Immature natural killer cell (primary cell): Measurements from ENCODE around the gene MGAT3. TPM values are rescaled to one million over a fixed set of nuclear protein-coding genes. Genes with fewer than 3 reads are reported as not detected.

ENCODE experiments used
- DNase-seq, 3 donors: peaks; one replicate each; pipeline ENCODE4 v3.0.0; 2022; ENCODE audit warnings: mixed read lengths in 1 of 3
- H3K27ac Mint-ChIP-seq, 6 donors: one replicate each; pipeline ENCODE4 v1.8.0; 2020; ENCODE audit warnings: mixed read lengths in 6 of 6, mild to moderate bottlenecking in 5 of 6, inconsistent platforms in 4 of 6, moderate library complexity in 3 of 6
- H3K27me3 Mint-ChIP-seq, 3 donors: one replicate each; pipeline ENCODE4 v1.8.0; 2020 to 2021; ENCODE audit warnings: low read depth in 3 of 3, mild to moderate bottlenecking in 3 of 3, mixed read lengths in 3 of 3, moderate library complexity in 3 of 3, inconsistent platforms in 1 of 3
- H3K36me3 Mint-ChIP-seq, 3 donors: one replicate each; pipeline ENCODE4 v1.8.0; 2020; ENCODE audit warnings: mixed read lengths in 3 of 3, inconsistent platforms in 2 of 3, mild to moderate bottlenecking in 2 of 3
- H3K4me1 Mint-ChIP-seq, 2 donors: one replicate each; pipeline ENCODE4 v1.8.0; 2020; ENCODE audit warnings: inconsistent platforms in 2 of 2, mild to moderate bottlenecking in 2 of 2, mixed read lengths in 2 of 2, moderate library complexity in 1 of 2
- H3K4me3 Mint-ChIP-seq, 5 donors: one replicate each; pipeline ENCODE4 v1.8.0; 2020; ENCODE audit warnings: mild to moderate bottlenecking in 5 of 5, mixed read lengths in 5 of 5, inconsistent platforms in 3 of 5, moderate library complexity in 3 of 5
- H3K9me3 Mint-ChIP-seq, 6 donors: one replicate each; pipeline ENCODE4 v1.8.0; 2020; ENCODE audit warnings: mild to moderate bottlenecking in 6 of 6, mixed read lengths in 6 of 6, inconsistent platforms in 4 of 6, moderate library complexity in 3 of 6
- polyA plus RNA-seq, 3 donors: library from polyadenylated mRNA; unstranded; fragments of 300-500 nt; fragmentation: Illumina TruSeq; gene quantifications; one replicate each; pipeline ENCODE4 v1.2.3, GENCODE V29; 2021

MGAT3 gene
- polyA plus RNA-seq, 3 donors from 2014 or later = not detected

- no peak for DNase-seq
- Mint-ChIP-seq H3K4me1 (no peaks in the 10 kb centered on the region), H3K36me3 (peaks cover 21 to 51% (median 25%) of the 10 kb centered on the region in 3 donors), H3K27me3 (peaks cover 0 to 2% (median 0%) of the 10 kb centered on the region in 3 donors), H3K27ac (no peak overlapping the region), H3K4me3 (no peak overlapping the region), H3K9me3 (no peaks in the 10 kb centered on the region)
These were observed 36.9 kb upstream of the MGAT3 start for GRCh38 chr22:39419911-39420310.

DNA sequence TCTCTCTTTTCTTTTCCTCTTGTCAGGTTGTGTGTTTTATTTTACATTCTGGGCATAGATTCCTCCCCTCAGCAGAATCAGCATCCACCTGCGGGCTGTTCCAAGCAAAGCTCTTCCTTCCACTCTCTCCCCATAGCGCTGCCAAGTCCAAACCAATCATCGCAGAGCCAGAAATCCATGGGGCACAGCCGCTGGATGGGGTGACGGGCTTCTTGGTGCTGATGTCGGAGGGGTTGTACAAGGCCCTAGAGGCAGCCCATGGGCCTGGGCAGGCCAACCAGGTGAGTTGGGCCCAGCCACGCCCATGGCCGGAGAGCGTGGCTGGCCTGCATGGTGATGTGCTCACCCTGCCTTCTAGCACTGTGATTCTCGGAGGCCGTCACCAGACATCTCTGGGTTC, 35.1 kb upstream of the MGAT3 start:
- peaks cover 0 to 2% (median 0%) of the 10 kb centered on the region in 3 donors for H3K27me3 Mint-ChIP-seq
- DNase-seq = no peak
- peak overlapping the region in 1 of 6 donors; percentile 68 for H3K27ac Mint-ChIP-seq
- no peaks in the 10 kb centered on the region for H3K9me3 Mint-ChIP-seq
- H3K36me3 Mint-ChIP-seq = peaks cover 21 to 55% (median 25%) of the 10 kb centered on the region in 3 donors
- H3K4me1 Mint-ChIP-seq = no peaks in the 10 kb centered on the region
- no peak overlapping the region for H3K4me3 Mint-ChIP-seq

DNA sequence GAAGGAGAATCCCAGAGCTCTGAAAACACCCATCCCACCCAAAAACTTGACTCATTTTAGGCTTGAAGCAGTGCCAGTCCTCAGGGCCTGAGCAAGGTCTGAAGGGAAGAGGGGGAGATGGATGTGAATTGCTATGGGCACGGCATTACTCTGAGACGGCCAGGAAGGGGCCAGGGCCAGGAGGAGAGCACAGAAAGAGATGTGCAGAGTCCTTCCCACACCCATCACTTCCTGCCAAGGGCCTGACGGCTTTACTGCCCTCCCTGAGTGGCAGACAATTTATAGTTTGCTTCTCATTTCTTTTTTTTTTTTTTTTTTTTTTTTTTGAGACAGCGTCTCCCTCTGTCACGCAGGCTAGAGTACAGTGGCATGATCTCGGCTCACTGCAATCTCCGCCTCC, 34.7 kb upstream of the MGAT3 start:
- Mint-ChIP-seq H3K27me3 (peaks cover 0 to 2% (median 0%) of the 10 kb centered on the region in 3 donors), H3K27ac (no peak overlapping the region), H3K36me3 (peaks cover 21 to 58% (median 25%) of the 10 kb centered on the region in 3 donors), H3K9me3 (no peaks in the 10 kb centered on the region), H3K4me3 (no peak overlapping the region), H3K4me1 (no peaks in the 10 kb centered on the region)
- no peak for DNase-seq

DNA sequence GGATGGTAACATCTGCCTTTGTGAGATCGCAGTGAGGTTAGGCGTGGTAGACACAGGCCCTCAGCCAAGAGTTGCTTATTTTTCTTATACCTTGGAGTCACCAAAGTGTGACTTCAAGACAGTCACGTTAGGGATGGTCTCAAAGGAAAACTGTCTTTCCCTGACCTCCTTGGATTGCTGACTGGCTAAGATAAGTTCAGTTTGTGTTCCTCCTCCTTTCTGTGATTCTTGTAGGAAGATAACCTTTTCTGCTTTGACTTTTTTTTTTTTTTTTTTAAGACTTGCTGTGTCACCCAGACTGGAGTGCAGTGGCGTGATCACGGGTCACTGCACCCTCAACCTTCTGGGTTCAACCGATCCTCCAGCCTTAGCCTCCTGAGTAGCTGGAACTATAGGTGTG, 34.1 kb upstream of the MGAT3 start:
- H3K27ac Mint-ChIP-seq = no peak overlapping the region
- no peaks in the 10 kb centered on the region for H3K4me1 Mint-ChIP-seq
- H3K27me3 Mint-ChIP-seq = peaks cover 0 to 2% (median 0%) of the 10 kb centered on the region in 3 donors
- no peak for DNase-seq
- H3K36me3 Mint-ChIP-seq = peaks cover 21 to 63% (median 25%) of the 10 kb centered on the region in 3 donors
- no peaks in the 10 kb centered on the region for H3K9me3 Mint-ChIP-seq
- no peak overlapping the region for H3K4me3 Mint-ChIP-seq

- DNase-seq = no peak
- no peak overlapping the region for H3K27ac Mint-ChIP-seq
- peaks cover 0 to 2% of the 10 kb centered on the region in 2 donors for H3K4me1 Mint-ChIP-seq
- no peaks in the 10 kb centered on the region for H3K9me3 Mint-ChIP-seq
- no peak overlapping the region for H3K4me3 Mint-ChIP-seq
- H3K36me3 Mint-ChIP-seq = peaks cover 16 to 55% (median 18%) of the 10 kb centered on the region in 3 donors
- no peaks in the 10 kb centered on the region for H3K27me3 Mint-ChIP-seq
These were observed 32.8 kb upstream of the MGAT3 start for GRCh38 chr22:39423976-39424375.

- peaks cover 8 to 38% (median 9%) of the 10 kb centered on the region in 3 donors for H3K36me3 Mint-ChIP-seq
- H3K27ac Mint-ChIP-seq = no peak overlapping the region
- no peaks in the 10 kb centered on the region for H3K27me3 Mint-ChIP-seq
- no peaks in the 10 kb centered on the region for H3K9me3 Mint-ChIP-seq
- DNase-seq = no peak
- H3K4me1 Mint-ChIP-seq = peaks cover 0 to 2% of the 10 kb centered on the region in 2 donors
- H3K4me3 Mint-ChIP-seq = no peak overlapping the region
These were observed 30.3 kb upstream of the MGAT3 start for GRCh38 chr22:39426380-39427043.

GRCh38 chr22:39427751-39428596, 28.8 kb upstream of the MGAT3 start:
- peaks cover 4 to 33% (median 5%) of the 10 kb centered on the region in 3 donors for H3K36me3 Mint-ChIP-seq
- H3K27ac Mint-ChIP-seq = peak overlapping the region in 1 of 6 donors; percentile 45
- H3K9me3 Mint-ChIP-seq = no peaks in the 10 kb centered on the region
- no peaks in the 10 kb centered on the region for H3K27me3 Mint-ChIP-seq
- H3K4me3 Mint-ChIP-seq = no peak overlapping the region
- H3K4me1 Mint-ChIP-seq = peaks cover 0 to 2% of the 10 kb centered on the region in 2 donors
- no peak for DNase-seq

DNA sequence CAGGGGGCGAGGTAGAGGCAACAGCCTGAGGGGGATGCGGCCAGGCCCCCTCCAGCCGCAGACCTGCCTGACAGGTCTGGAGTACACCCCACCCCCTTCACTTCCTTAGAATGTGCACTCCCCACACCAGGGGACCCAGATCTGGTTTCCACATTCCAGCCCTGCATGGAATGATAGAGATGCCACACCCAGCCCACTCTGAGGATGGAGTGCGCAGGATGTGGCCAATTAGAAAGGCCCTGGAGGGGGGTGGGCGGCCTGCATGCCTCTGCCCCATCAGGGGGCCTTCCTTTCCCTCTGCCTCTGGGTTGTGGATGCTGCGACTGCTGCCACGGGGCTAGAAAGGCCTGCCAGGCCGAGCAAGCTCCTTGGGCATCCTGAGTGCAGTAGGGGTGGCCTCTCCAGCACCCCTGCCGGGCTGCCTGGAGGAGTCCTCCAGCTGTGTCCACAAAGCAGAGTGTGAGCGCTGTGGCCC, 28.2 kb upstream of the MGAT3 start:
- Mint-ChIP-seq H3K9me3 (no peaks in the 10 kb centered on the region), H3K36me3 (peaks cover 4 to 33% (median 5%) of the 10 kb centered on the region in 3 donors), H3K4me3 (no peak overlapping the region), H3K4me1 (peaks cover 0 to 2% of the 10 kb centered on the region in 2 donors), H3K27me3 (peaks cover 0 to under 1% (median 0%) of the 10 kb centered on the region in 3 donors), H3K27ac (peak overlapping the region in 1 of 6 donors; percentile 45)
- no peak for DNase-seq

GRCh38 chr22:39429186-39429585, 27.6 kb upstream of the MGAT3 start:
- Mint-ChIP-seq H3K9me3 (no peaks in the 10 kb centered on the region), H3K27ac (peak overlapping the region in 1 of 6 donors; percentile 62), H3K4me1 (peaks cover 0 to 2% of the 10 kb centered on the region in 2 donors), H3K4me3 (no peak overlapping the region), H3K36me3 (peaks cover under 1 to 28% (median under 1%) of the 10 kb centered on the region in 3 donors), H3K27me3 (peaks cover 0 to 3% (median 0%) of the 10 kb centered on the region in 3 donors)
- peak in 1 of 3 donors; percentile 13 for DNase-seq

GRCh38 chr22:39429916-39430575, 26.8 kb upstream of the MGAT3 start:
- Mint-ChIP-seq H3K4me3 (no peak overlapping the region), H3K9me3 (no peaks in the 10 kb centered on the region), H3K4me1 (peaks cover 0 to 2% of the 10 kb centered on the region in 2 donors), H3K36me3 (peaks cover 0 to 23% (median 0%) of the 10 kb centered on the region in 3 donors), H3K27ac (peak overlapping the region in 1 of 6 donors; percentile 26), H3K27me3 (peaks cover 0 to 3% (median 0%) of the 10 kb centered on the region in 3 donors)
- no peak for DNase-seq

DNA sequence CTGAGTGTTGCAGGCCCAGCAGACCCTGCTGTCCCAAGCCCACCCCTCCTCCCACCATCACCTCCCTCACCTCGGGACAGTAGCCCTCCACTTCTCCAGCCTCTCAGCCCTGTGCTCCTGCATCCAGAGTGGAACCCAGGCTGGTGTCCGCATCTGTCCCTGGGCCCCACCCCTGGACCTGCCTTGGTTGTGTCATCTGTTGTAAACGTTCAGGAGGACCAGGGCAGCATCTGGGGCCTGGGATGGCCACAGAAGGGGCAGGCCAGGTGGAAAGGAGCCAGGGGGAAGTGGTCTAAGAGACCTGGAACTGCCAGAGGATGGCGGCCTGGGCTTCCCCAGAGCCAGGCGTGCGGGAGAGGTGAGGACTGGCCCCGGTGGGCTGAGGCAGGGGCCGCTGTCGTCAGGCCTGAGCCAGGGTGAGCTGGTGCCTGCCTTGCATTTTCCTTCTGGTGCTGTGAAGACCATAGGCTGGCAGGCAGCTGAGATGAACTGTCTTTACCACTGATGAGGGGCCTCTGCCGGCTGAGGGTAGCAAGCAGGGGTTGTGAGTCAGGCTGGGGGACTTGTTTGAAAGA, 26.1 kb upstream of the MGAT3 start:
- Mint-ChIP-seq H3K27me3 (peaks cover 0 to 3% (median 0%) of the 10 kb centered on the region in 3 donors), H3K4me1 (peaks cover 0 to 2% of the 10 kb centered on the region in 2 donors), H3K9me3 (no peaks in the 10 kb centered on the region), H3K36me3 (peaks cover 0 to 23% (median 0%) of the 10 kb centered on the region in 3 donors), H3K4me3 (no peak overlapping the region), H3K27ac (no peak overlapping the region)
- DNase-seq = no peak

GRCh38 chr22:39431216-39431801, 25.5 kb upstream of the MGAT3 start:
- H3K27me3 Mint-ChIP-seq = peaks cover 0 to 3% (median 0%) of the 10 kb centered on the region in 3 donors
- H3K4me3 Mint-ChIP-seq = no peak overlapping the region
- peaks cover 0 to 2% of the 10 kb centered on the region in 2 donors for H3K4me1 Mint-ChIP-seq
- H3K27ac Mint-ChIP-seq = no peak overlapping the region
- peaks cover 0 to 19% (median 0%) of the 10 kb centered on the region in 3 donors for H3K36me3 Mint-ChIP-seq
- H3K9me3 Mint-ChIP-seq = no peaks in the 10 kb centered on the region
- DNase-seq = no peak

DNA sequence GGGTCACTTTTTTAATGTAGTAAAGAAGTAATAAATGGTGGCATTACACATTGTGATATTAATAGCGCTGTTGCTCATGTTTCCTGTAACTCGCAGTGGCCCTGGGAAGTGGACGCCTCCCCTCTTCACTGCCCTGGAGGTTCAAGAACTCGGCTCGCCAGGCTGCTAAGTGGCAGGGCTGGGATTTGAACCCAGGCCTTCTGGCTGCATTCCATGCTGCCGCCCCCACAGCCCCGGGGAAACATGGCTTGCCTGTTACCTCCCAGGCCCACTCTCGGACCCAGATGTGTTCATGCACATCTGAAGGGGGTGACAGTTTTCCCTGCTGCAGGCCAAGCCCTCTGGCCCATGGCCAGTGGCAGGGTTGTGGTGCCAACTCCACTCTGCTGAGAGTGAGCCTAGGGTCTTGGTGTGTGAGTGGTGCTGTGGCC, 25.0 kb upstream of the MGAT3 start:
- DNase-seq = no peak
- Mint-ChIP-seq H3K27me3 (peaks cover 0 to 3% (median 0%) of the 10 kb centered on the region in 3 donors), H3K4me1 (peaks cover 0 to 2% of the 10 kb centered on the region in 2 donors), H3K36me3 (peaks cover 0 to 15% (median 0%) of the 10 kb centered on the region in 3 donors), H3K27ac (peak overlapping the region in 1 of 6 donors; percentile 10), H3K4me3 (no peak overlapping the region), H3K9me3 (no peaks in the 10 kb centered on the region)
